ENCODE results near the gene HOMER1.
"Not testable (repeated sequence)": the region's sequence is repeated elsewhere in the genome, so short reads cannot be mapped to it uniquely, and the experiment has no call there.

Gene HOMER1

DNA sequence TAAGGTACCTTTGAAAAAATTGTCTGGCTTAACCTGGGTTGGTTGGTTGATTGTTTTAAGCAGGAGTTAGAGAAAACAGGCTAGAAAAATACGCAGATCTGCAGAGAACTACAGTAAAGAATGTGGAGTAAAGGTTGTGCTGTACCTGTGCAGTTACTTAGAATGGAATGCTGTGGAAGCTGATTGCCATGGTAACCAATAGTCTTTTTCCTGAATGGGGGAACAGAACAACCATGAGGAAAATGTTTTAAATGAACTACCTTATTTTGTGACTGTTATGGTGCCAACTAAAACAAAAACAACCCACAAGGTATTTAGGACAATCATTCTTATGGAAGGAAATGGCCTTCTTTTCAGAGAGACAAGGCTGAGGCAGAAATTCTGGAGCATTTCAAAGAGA is 4.8 kb upstream of the HOMER1 start:
- in situ Hi-C loops (cut with MboI; ENCODE audit: low sequenced_read_pairs), result no loop called here

DNA sequence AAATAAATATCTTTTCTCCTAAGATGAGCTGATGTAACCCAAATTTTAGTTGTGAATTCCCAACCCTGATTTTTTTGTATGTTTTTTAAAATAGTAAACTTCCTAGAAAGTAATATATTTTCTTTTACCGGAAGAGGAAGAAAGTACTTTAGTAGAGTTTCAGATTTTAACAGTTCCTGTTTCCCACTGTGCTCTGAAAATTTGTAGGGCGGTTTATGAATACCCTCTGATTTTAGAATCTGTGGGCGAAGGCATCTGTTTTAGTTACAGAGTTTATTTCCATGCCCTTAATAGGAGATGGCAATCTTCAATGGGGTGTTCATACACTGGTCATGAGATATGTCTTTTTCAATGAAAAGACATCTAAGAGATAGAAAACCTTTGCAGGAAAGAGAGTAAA is 3.7 kb upstream of the HOMER1 start:
- in situ Hi-C loops (cut with MboI; ENCODE audit: low sequenced_read_pairs), result no loop called here

- in situ Hi-C loops (cut with MboI; ENCODE audit: low sequenced_read_pairs), result no loop called here
These were observed 3.1 kb upstream of the HOMER1 start for GRCh38 chr5:79516986-79517385.

GRCh38 chr5:79516331-79516730 is 2.4 kb upstream of the HOMER1 start:
- in situ Hi-C loops (cut with MboI; ENCODE audit: low sequenced_read_pairs), result not testable (repeated sequence)

DNA sequence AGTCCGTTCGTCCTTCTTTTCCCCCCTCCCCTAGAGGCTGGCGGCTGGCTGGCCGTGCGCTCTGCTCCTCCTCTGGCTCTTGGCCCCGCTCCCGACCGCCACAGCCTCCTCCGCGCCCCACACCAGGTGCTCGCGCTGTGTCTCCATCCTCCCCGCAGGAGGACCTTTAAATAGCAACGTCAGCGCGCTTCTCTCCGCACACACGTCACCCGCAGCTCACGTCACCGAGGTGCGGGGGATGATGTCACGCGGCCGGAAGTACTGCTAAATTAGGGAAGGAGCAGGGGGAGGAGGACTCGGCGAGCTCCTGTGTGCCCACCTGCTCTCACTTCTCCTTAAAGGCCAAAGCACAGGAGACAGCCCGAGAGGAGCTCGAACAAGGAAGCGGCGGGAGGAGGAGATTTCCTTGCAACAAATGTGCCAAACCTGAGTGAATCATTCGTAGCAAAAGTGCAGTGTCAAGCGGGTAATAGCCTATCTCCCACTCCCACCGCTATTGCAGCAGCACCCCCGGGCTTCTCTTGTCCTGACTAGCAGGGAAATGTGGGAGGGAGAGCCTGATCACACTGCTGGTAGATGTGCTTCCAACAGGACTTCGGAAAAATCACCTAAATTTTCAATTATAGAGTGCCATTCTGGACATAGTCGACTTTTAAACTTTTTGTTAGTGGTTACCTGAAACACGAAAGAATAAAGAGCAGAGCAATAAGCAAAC is 614 bp upstream of the HOMER1 start:
- in situ Hi-C loops (cut with MboI; ENCODE audit: low sequenced_read_pairs), result no loop called here

DNA sequence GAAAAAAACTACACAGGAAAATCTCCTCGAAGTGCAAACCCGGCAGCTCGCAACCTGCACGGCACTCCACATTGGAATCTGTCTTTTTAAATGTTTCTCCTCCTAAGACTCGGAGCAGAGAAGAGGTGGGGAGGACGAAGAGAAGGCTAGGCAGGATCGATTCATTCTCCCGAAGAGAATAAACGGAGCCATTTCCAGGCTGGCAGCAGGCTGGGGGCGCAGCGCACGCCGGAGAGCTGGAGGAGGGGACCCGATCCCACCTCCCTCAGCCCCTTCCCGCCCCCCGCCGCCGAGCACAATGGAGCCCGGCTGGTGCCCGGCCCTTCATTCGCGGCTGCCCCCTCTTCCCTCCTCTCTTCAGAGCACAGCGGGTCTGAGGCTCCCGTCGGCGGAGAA is 628 bp downstream of the HOMER1 start:
- in situ Hi-C loops (cut with MboI; ENCODE audit: low sequenced_read_pairs), result no loop called here

DNA sequence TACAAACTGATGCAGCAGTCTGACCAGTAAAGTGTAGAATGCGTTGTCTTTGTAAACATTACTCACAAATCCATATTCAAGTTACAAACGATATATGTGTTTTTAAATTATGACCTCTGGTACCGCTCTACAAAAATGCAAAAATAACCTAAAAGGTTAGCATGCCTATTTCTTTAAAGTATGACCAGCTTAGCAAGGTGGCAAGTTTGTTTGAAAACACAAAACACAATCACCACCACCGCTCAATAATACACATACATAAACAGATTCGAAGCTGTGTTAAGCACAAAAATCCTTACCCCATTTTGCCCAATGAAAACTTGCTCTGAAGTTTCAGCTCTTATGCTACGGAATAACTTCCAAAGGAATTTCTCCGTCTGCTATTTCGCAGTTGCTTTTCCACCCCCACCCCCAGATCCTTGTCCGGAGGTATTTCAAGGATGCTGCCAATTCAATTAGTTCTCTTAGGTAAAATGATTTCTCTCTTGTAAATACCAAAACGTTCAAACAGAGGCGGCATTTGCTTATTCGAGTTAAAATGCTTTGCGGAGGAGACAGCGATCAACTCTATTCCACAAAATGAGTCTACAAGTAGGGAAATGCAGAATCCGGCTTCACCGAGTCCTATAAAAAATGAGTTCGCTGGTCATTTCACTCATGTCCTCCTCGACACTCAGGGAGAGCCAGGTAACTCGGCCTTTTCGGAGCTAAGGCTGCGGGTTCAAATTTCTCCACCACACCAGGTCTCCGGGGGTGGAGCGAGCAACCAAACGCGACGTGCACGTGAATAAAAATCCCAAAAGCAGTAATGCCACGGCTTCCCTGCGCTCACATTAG is 1.2 kb downstream of the HOMER1 start:
- in situ Hi-C loops (cut with MboI; ENCODE audit: low sequenced_read_pairs), result no loop called here

GRCh38 chr5:79512049-79512448 is 1.9 kb downstream of the HOMER1 start:
- in situ Hi-C loops (cut with MboI; ENCODE audit: low sequenced_read_pairs), result no loop called here

- in situ Hi-C loops (cut with MboI; ENCODE audit: low sequenced_read_pairs), result no loop called here
These were observed 3.3 kb downstream of the HOMER1 start for GRCh38 chr5:79510638-79511037.

GRCh38 chr5:79509244-79509885 is 4.6 kb downstream of the HOMER1 start:
- in situ Hi-C loops (cut with MboI; ENCODE audit: low sequenced_read_pairs), result no loop called here

DNA sequence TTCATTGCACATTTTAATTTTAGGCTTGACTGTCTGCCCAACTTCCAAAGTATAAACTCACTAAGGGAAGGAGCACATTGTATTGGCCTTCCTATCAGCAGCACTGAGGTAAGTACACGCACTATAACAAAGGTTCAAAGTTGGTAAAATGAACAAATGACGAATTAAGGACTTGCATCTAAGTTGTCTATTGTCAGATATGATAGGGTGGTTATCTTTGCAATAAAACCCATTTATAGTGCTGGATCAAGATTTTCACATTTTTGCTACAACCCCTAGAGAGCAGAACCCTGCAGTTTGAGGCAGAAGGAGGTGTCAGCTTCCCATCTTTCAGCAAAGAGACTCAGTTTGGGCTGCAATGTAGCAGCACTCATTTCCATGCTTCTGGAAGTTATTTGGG is 5.1 kb downstream of the HOMER1 start:
- in situ Hi-C loops (cut with MboI; ENCODE audit: low sequenced_read_pairs), result no loop called here

DNA sequence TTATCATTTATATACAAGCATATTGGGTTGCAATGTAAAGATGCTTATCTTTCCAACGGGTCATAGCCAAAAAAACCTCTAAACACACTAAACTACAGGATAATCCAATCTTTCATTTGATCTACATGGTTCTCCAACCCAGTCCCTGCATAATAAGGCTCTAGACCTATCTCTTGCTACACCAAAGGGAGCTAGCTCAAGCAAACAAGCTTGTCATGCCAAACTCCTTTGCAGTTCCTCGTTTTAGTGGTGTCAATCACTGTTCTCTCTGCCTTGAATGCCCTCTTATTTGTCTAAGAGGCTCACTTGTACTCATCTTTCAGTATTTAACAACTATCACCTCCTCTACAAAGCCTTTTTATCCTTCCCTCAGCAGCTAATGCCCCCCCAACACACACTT is 5.6 kb downstream of the HOMER1 start:
- in situ Hi-C loops (cut with MboI; ENCODE audit: low sequenced_read_pairs), result no loop called here

DNA sequence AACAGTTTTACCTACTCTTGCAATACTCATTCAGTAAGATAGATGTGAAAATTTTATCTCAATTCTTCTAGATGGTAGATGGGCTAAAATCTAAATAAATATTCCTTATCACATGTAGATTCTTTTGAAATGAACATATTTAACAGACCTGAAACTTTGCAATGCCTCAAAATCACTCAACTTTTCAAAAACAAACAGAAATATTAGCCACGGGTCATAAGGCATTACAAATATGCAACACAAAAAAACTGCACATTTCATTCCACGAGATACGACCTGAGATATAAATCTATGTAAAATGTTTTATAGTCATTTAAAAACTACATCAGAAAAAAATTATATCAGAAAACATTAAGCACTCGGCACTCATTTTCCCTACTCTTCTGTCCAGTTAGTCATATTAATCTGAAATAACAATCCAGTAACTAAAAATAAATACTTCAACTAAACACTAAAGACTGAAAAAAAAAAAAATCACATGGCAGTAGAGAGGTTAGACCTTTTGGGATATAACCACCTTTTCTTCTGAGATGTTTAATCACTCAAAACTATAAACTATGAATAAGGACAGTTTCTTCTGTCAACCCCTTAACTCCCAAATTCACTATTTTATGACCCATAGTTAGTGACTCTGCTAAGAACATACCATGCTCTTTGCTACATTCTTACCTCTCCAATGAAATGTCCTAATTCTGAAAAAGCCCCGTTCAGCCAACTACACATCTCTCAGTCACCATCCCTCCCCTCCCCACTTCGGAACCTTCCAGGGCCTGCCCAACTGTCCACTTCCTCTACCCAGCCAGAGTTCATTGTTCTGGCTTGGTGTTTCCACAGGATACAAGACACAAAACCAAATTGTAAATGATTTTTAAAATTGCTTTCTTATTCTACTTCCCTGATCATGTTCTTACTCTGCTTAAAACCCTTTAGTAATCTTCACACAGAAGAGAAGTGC is 6.4 kb downstream of the HOMER1 start:
- in situ Hi-C loops (cut with MboI; ENCODE audit: low sequenced_read_pairs), result no loop called here

- in situ Hi-C loops (cut with MboI; ENCODE audit: low sequenced_read_pairs), result no loop called here
These were observed 8.8 kb downstream of the HOMER1 start for GRCh38 chr5:79505138-79505537.

- in situ Hi-C loops (cut with MboI; ENCODE audit: low sequenced_read_pairs), result no loop called here
These were observed 10.0 kb downstream of the HOMER1 start for GRCh38 chr5:79503794-79504495.

DNA sequence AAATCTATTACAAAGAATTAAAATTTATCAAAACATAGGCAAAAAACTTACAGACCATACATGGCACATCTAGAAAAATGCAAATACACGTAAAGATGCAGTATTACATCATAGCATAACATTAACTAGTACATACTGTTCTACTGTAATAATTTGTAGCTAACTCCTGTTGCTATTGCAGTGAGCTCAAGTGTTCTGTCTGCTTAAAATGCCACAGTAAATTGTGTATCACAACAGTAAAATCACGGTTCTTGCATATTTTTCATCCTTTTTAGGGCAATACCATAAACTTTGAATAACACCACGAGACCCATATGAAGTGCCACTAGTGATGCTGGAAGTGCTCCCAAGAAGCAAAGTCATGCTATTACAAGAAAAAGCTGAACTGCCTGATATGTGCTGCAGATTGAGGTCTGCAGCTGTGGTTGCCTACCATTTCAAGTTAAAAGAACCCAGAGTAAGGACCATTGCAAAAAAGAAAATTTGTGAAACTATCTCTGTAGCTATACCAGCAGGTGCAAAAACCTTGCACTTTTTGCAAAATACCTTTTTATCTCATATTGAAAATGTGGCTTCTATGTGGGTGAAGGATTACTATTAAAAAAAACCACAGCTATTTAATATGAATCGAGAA is 14.2 kb downstream of the HOMER1 start:
- in situ Hi-C loops (cut with MboI; ENCODE audit: low sequenced_read_pairs), result no loop called here

DNA sequence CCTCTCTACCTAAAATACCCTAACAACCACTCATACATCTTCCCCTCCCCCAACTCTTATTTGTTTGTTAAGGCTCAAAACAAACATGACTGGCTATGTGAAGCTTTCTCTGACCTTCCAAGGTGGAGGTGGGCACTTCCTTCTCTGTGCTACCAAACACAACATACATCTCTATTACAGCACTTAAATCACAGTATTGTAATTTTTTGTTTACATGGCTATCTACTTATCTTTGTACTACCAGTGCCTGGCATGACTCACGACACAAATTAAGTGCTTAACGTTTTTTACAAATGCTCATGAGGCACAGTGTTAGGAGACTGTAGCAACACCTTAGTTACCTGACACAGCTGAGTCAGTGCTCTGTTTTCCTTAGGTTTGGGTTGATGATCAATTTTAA is 18.6 kb downstream of the HOMER1 start:
- in situ Hi-C loops (cut with MboI; ENCODE audit: low sequenced_read_pairs), result no loop called here

- in situ Hi-C loops (cut with MboI; ENCODE audit: low sequenced_read_pairs), result no loop called here
These were observed 20.2 kb downstream of the HOMER1 start for GRCh38 chr5:79493596-79494345.

- in situ Hi-C loops (cut with MboI; ENCODE audit: low sequenced_read_pairs), result no loop called here
These were observed 22.1 kb downstream of the HOMER1 start for GRCh38 chr5:79491690-79492317.

Data from HL-60/S4 (cell line).